ENCODE results near the gene FANCD2OS.
"Not testable (repeated sequence)": the region's sequence is repeated elsewhere in the genome, so short reads cannot be mapped to it uniquely, and the experiment has no call there.

Gene FANCD2OS, protein sequence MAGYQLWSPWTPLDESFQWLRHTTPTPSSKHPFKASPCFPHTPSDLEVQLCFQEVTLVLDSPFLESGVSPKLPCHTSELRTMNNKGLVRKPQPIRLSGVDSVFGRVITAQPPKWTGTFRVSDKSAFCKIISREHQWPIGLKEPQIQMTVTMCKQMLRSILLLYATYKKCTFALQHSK

DNA sequence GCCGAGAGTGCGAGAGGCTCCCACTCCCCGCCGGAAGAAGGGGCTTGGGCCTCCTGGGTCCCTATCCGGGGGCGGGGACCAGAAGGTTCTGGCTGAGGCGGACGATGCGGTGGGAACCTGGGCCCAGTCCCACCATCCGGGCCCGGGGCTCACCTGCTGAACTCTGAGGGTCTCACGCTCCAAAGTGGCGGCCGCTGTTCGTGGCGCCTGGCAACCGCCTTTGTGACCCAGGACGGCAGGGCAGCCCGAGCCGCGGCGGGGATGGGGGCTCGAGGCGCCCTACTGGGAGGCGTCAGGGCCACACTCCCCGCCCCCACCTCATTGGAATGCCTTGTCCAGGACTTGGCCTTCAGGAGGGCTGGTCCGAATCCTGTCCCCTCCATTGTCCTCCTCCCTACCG, at the start of gene FANCD2OS:
Gene FANCD2OS (minus strand): TSS at position 165 of the 400 bp plus-strand sequence. CDS start 3,481 bp downstream, outside the sequence.
- no peak for DNase-seq

DNA sequence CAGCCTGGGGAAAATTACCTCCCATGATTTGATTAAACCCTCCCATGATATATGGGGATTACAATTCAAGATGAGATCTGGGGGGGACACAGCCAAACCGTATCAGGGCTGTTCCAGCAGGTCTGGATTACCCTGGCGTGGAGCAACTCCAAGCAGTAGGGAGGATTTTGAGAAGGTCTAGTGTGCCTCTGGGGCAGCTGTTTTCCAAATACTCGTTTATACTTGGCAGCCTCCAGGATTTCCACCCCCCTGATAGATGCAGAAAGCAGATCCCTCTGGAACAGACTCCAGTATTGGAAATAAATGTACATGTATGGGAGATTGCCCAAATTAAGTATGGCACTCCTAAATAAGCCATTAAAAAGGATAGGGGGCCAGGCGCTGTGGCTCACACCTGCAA, 49.0 kb upstream of the FANCD2OS start:
- DNase-seq: no peak

DNA sequence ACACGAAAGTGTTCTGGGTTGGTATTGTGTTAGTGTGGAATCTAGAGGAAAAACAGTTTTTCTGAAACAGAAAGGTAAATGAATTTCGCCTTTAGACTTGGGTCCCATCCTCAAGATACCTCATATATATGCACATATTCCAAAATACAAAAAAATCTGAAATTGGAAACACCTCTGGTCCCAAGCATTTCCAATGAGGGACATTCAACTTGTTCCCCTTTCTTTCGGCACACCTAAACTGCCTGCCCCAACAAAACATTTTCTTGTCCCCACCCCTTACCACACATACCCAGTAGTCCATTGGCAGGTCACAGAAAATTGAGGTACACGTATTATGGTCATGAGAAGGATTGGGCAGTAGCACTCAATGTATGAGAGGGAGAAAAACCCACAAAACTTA, 47.6 kb upstream of the FANCD2OS start:
- DNase-seq: no peak

DNA sequence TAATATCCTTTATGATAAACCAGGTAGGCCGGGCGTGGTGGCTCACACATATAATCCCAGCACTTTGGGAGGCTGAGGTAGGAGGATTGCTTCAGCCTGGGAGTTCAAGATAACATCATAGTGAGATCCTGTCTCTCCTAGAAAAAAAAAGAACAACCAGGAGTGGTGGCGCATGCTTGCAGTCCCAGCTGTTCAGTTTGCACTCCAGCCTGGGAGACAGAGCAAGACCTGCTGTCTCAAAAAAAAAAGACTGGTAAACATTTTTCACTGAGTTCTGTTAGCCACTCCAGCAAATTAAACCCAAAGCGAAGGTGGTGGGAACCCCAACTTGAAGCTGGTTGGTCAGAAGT, 47.0 kb upstream of the FANCD2OS start:
- DNase-seq: no peak

DNA sequence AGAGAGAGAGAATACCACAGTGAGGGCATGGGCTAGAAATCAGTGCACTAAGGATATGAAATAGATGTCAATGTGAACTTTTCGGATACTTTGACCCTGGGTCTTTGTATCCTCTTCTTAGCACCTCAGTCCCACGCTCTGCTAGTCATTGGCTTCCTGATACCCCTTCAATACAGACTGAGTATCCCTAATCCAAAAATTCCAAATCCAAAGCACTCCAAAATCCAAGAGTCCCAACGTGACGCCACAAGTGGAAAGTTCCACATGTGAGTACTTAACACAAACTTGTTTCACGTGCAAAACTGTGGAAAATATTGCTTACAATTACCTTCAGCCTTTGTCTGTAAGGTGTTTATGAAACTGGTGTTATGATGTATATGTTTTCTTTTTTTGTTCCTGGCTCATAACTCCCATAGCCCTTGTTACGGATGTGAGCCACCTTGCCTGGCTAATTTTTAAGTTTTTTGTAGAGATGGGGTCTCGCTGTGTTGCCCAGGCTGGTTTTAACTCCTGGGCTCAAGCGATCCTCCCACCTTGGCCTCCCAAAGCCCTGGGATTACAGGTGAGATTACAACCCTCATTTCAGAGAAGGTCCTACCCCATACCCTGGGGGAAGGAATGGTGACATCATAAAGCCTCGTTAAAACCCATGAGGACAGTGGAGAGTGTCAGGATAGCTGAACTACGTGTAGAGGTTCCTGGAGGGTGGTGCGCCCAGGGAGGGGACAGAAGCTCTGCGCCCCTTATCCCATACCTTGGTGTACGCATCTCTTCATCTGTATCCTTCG, 46.5 kb upstream of the FANCD2OS start:
- no peak for DNase-seq

DNA sequence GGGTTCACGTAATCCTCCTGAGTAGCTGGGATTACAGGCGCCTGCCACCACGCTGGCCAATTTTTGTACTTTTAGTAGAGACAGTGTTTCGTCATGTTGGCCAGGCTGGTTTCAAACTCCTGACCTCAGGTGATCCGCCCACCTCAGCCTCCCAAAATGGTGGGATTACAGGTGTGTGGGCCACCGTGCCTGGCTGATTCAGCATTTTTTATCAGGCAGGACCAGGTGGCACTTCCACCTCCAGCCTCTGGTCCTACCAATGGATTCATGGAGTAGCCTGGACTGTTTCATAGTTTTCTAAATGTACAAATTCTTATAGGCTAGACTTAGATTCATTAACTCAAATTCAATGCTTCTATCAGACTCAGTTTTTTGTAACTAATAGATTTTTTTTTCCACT, 42.9 kb upstream of the FANCD2OS start:
- no peak for DNase-seq

DNA sequence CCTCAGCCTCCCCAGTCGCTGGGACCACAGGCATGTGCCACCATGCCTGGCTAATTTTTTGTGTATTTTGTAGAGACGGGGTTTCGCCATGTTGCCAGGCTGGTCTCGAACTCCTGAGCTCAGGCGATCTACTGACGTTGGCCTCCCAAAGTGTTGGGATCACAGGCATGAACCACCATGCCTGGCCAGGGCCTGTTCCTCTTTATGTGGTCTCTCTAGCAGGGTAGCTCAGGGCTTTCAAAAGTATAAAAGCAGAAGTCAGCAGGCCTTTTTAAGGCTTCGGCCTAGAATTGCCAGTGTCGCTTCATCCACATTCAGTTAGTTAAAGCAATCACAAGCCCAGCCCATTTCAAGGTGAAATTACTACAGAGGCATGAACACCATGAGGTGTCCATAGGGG, 41.2 kb upstream of the FANCD2OS start:
- DNase-seq: no peak

DNA sequence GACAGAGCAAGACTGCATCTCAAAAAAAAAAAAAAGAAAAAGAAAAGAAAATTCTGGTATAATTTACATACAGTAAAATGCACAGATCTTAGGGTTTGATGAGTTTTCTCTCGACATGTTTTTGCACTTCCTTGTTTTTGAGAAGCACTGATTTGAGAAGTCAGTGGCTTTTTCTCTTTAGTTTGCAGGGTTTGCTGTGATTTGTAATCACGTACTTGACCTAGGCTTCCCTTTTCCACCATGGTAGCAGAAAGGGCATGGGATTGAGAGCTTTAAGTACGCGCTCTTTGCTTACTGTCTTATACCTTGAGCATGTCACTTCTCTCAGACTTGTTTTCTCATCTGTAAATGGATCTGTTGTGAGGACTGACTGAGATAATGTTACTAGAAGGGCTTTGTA, 37.6 kb upstream of the FANCD2OS start:
- DNase-seq: no peak

DNA sequence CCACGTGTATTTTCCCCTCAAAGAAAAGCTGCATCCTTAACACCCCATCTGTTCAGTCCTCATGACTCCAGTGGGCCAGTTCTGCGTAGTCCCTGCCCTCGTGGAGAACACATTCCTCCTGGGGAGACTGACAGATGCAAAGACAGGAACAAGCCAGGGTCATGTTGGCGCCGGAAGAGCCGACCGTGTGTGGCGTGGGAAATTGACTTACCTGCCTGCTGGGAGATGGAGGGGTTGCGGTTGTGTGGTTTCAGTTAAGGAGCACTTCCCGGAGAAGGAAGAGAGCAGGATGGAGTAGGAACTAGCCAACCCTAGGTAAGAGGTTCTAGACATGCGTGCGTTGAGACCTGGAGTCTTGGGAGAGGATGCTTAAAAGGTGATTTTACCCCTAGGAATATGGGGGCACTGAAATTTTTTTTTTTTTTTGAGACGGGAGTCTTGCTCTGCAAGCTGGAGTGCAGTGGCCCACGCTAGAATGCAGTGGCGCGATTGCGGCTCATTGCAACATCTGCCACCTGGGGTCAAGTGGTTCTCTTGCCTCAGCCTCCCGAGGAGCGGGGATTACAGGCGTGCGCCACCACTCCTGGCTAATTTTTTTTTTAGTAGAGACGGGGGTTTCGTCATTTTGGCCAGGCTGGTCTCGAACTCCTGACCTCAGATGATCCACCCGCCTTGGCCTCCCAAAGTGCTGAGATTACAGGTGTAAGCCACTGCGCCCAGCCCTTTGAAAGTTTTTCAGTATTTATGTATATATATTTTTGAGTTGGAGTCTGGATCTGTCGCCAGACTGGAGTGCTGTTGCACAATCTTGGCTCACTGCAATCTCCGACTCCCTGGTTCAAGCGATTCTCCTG, 34.9 kb upstream of the FANCD2OS start:
- DNase-seq: no peak

DNA sequence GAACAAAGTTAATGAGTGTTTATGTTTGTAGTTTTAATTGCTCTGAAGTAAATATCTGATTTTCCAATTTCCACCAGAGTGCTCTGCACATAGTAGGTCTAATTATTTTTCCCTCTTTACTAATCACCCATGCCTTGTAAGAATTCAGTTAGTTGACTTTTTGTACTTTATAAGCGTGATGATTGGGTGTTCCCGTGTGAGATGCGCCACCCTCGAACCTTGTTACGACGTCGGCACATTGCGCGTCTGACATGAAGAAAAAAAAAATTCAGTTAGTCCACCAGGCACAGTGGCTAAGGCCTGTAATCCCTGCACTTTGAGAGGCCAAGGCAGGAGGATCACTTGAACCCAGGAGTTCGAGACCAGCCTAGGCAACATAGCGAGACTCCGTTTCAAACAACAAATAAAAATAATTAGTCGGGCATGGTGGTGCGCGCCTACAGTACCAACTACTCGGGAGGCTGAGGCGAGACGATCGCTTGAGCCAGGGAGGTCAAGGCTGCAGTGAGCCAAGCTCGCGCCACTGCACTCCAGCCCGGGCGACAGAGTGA, 33.0 kb upstream of the FANCD2OS start:
- DNase-seq: no peak

DNA sequence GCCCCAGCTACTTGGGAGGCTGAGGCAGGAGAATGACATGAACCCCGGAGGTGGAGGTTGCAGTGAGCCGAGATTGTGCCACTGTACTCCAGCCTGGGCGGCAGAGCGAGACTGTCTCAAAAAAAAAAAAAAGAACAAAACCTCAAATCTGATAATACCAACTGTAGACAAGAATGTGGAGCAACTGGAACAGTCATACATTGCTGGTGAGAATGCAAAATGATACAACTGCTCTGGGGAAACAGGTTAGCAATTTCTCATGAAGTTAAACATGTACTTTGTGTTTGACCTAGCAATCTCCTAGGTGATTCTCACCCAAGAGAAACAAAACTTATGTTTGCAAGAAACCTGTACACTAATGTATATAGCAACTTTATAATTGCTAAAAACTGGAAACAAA, 29.1 kb upstream of the FANCD2OS start:
- DNase-seq: no peak

DNA sequence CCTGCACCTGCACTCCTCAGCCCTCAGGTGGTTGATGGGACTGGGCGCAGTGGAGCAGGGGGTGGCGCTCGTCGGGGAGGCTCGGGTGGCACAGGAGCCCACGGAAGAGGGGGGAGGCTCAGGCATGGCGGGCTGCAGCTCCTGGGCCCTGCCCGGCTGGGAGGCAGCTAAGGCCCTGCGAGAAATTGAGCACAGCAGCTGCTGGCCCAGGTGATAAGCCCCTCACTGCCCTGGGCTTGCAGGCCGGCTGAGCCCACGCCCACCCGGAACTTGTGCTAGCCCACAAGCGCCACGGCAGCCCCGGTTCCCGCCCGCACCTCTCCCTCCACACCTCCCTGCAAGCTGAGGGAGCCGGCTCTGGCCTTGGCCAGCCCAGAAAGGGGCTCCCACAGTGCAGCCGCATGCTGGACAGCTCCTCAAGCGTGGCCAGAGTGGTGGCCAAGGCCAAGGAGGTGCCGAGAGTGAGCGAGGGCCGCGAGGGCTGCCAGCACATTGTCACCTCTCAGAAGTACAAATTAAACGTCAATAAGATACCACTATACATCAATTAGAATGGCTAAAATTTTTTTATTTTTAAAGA, 28.5 kb upstream of the FANCD2OS start:
- DNase-seq: no peak

DNA sequence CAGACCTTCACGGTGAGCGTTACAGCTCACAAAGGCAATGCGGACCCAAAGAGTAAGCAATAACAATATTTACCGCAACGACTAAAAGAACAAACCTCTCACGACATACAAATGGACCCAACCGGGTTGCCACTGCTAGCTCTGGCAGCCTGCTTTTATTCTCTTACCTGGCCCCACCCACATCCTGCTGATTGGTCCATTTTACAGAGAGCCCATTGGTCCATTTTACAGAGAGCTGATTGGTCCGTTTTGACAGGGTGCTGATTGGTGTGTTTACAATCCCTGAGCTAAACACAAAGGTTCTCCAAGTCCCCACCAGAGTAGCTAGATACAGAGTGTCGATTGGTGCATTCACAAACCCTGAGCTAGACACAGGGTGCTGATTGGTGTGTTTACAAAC, 27.8 kb upstream of the FANCD2OS start:
- not testable (repeated sequence) for DNase-seq

DNA sequence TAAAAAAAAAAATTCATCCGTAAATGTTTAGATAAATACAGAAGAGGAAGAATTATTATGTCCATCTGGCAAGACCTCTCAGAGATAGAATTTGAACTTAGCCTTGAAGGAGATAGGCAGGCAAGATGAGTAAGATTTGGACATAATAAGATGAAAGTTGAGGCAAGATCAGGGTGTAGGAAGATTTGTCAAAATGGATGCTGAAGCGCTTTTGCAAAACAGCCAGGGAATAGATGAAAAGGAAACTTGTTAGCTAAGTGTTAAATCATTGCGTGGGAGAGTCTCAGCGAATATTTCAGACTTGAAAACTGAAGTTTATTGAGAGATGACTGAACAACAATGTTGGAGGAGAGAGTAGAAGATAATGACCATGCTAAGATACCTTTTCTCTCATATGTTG, 14.7 kb upstream of the FANCD2OS start:
- DNase-seq: no peak

DNA sequence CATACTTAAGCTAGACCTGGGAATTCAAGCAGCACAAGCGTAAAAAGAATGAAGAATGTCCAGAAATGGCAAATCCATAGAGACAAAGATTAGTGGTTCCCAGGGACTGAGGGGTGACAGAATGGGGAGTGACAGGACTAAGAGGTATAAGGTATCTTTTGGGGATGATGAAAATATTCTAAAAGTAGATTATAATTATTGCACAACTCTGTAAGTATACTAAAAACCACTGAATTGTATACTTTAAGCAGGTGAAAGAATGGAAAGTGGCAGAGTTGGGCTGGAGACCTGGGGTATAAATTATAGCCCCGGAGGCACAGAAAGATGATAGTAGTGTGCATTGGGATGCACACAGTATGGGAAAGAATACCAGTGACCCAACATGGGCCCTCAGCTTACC, 13.0 kb upstream of the FANCD2OS start:
- no peak for DNase-seq

DNA sequence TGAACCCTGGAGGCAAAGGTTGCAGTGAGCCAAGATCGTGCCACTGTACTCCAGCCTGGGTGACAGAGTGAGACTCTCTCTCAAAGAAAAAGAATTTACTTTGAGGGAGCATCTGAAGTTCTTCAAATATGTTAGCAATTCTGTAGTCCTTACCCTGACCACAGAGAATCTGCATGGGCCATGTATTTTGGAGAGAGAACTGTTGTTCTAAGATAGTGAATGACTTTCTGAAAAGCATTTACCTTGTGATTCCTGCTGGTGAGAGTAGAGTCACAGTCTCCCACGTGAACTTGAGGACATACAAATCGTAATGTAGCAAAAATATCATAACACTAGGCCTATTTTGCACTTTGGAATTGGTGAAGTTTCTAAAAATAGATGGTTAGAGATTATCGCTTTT, 11.3 kb upstream of the FANCD2OS start:
- DNase-seq: no peak

DNA sequence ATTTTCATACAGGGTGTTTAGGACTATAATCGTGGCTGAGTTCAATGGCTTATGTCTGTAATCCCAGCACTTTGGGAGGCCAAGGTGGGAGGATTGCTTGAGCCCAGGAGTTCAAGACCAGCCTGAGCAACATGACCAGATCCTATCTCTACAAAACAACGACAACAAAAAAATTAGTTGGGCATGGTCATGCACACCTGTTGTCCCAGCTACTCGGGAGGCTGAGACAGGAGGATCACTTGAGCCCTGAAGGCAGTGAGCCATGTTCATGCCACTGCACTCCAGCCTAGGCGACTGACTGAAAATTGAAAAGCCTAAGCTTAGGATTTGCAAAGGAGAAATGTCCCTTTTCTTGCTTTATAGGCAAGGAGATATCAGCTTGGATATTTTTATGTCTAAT, 8.9 kb upstream of the FANCD2OS start:
- DNase-seq: no peak

DNA sequence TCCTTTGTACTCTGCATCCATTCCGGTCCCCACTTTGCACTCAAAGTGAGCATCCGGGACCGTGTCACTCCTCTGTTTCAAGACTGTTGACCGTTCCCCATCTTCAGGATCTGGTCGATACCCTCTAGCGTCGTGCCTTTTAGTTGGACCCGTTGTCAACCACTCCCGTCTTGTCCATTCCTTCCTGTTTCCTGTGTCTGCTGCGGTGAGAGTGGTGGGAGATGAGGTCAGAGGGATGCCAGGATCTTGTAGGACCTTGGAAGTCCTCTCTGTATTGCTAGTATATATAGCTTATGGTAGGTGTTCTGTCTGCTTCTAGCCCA, 8.0 kb upstream of the FANCD2OS start:
- DNase-seq: peak; percentile 20

DNA sequence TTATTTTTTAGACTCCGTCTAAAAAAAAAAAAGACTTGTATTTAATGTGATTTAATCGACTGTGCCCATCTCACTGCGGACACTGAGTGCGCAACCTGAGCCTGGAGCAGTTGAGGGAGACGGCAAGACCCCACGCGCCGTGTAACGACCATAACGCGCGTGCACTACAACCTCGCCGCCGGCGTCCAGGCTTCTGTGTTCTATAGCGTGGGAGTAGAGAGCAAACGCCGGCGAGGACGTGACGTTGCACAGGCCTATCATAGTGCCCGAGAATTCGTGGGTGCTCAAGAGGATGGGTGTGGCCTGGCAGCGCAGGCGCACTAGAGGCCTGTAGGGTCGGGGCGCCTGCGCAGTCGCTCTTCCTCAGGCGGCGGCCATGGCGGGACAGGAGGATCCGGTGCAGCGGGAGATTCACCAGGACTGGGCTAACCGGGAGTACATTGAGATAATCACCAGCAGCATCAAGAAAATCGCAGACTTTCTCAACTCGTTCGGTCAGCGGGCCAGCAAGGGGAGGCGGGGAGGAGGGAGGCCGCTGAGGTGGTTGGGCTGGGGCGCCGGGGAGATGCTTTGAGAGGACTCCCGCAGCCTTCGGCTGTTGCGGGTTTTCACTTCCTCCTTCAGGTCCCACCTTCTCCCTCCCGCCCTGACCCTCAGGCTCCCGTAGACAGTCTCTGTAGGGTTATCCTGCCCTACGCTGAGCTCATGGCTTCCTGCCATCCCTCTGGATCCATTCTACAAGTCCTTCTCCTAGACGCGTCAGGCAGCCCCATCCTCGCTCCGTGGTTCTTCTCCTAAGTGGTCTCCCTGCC, 7.5 kb upstream of the FANCD2OS start, which contains the start of gene BRK1:
Gene BRK1 (plus strand): TSS at position 350 of the 812 bp plus-strand sequence. CDS start 27 bp downstream, at position 377.
- DNase-seq: peak; percentile 92

DNA sequence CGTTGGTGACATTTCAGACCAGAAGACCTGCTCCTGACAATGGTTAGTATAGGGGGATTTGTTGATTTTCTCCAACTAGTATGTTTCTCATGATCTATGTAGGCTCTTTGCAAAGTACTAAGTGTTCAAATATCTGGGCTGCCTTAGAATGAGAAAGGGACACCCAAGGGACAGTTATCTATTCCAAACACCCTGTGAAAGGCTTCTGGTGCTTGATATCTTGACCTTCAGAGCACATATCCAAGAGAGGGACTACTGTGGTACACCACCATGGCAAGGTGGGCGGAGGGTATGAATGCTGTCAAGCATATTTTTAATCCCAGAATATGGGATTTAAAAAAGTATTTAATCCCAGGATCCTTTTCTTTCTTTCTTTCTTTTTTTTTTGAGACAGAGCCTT, 1.1 kb downstream of the FANCD2OS start:
- DNase-seq: no peak

DNA sequence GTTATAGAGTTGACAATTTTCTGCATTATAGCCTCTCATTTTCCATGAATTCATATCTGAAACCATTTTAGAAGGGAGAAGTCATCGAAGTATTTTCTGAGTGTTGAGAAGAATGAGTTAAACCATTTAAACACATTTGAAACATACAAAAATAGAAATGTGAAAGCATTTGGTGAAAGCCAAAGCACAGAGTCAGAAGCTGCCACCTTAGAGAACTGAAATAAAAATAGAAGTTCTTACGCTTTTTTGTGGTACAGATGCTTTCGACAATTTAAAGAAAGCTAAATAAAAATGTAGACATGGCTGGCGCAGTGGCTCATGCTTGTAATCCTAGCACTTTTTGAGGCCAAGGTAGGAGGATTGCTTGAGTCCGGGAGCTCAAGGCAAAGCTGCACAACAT, 9.0 kb downstream of the FANCD2OS start:
- DNase-seq: no peak

DNA sequence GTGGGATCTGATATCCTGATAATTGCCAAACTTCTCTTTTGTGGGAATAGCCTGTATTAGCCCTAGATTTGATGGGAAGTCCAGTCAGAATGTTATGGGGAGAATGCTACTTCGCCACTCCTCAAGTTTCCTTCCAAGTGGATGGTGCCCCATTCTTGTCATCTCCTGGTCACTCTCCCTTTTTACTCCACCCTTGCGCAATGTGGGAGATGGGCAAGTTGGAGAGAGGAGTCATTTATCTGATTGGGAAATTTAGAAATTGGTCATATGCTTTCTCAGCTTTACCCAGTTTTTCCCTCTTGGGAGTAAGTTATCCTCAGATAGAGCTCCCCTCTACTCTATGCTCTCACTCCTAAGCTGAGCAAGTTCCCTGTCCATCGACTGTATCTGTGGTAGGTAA, 14.4 kb downstream of the FANCD2OS start:
- no peak for DNase-seq

All from NCI-H1092 treated with DMSO at 0.1 percent for 48 hours (cell line).